ENCODE results near the gene ANKRD23.
A peak's percentile ranks its signal among the peaks of the same experiment; 100 is the strongest.

ANKRD23 gene

GRCh38 chr2:96819876-96820511 lies 23.8 kb downstream of the ANKRD23 start:
- WGBS, 2 donors (ENCODE audit: extremely low coverage in 2 of 2, insufficient read length in 2 of 2, insufficient replicate concordance in 1 of 2), result no CpG with 5 or more reads among the region's 12 CpGs
- Histone ChIP-seq H3K23ac (ENCODE audit: low read depth, low read length, poor library complexity) (no peak overlapping the region), H3K27ac (replicated peaks; ENCODE audit: low read length) (no peak overlapping the region), H4K8ac (ENCODE audit: low read depth, low read length) (no peak overlapping the region), H2AFZ (ENCODE audit: low read length) (no peak overlapping the region), H3K18ac (ENCODE audit: low read length) (no peak overlapping the region), H3K14ac (ENCODE audit: low read length) (no peak overlapping the region), H2BK5ac (ENCODE audit: low read length) (no peak overlapping the region), H2AK5ac (ENCODE audit: low read depth, low read length) (no peak overlapping the region), H3K79me1 (ENCODE audit: low read depth, low read length) (peaks cover 21% of the 10 kb centered on the region), H2BK120ac (ENCODE audit: low read depth, low read length) (no peak overlapping the region), H2BK15ac (ENCODE audit: low read length) (no peak overlapping the region), H3K4me1 (ENCODE audit: control insufficient read depth in 2 of 2, insufficient read depth in 1 of 2, low read depth in 1 of 2, low read length in 2 of 2) (peaks cover 17 to 33% of the 10 kb centered on the region in 2 donors), H3K36me3 (replicated peaks in 1 of 2; ENCODE audit: control insufficient read depth in 2 of 2, insufficient read depth in 2 of 2, low read length in 2 of 2) (peaks cover 21 to 62% of the 10 kb centered on the region in 2 donors), H3K9me3 (replicated peaks in 1 of 2; ENCODE audit: control insufficient read depth in 2 of 2, insufficient read depth in 1 of 2, low read depth in 1 of 2, low read length in 2 of 2) (no peaks in the 10 kb centered on the region), H3K4me3 (ENCODE audit: low read length in 2 of 2) (no peak overlapping the region), H2BK12ac (ENCODE audit: low read length) (no peak overlapping the region), H3K4me2 (ENCODE audit: insufficient read depth, low read length, poor library complexity, severe bottlenecking) (no peak overlapping the region), H3K4ac (ENCODE audit: low read length) (no peak overlapping the region), H4K91ac (ENCODE audit: low read depth, low read length, poor library complexity) (no peak overlapping the region), H3K27me3 (ENCODE audit: control insufficient read depth in 3 of 3, insufficient read depth in 3 of 3, low read depth in 1 of 3, low read length in 3 of 3) (peaks cover 0 to 1% (median 0%) of the 10 kb centered on the region in 3 experiments), H3K9ac (ENCODE audit: low read depth, low read length, poor library complexity) (no peak overlapping the region)
- no peak for DNase-seq (ENCODE audit: low spot score)

GRCh38 chr2:96819128-96819875 lies 24.5 kb downstream of the ANKRD23 start:
- Histone ChIP-seq H3K27ac (replicated peaks; ENCODE audit: low read length) (no peak overlapping the region), H2BK15ac (ENCODE audit: low read length) (no peak overlapping the region), H3K9ac (ENCODE audit: low read depth, low read length, poor library complexity) (no peak overlapping the region), H4K91ac (ENCODE audit: low read depth, low read length, poor library complexity) (no peak overlapping the region), H2BK120ac (ENCODE audit: low read depth, low read length) (no peak overlapping the region), H4K8ac (ENCODE audit: low read depth, low read length) (no peak overlapping the region), H3K9me3 (replicated peaks in 1 of 2; ENCODE audit: control insufficient read depth in 2 of 2, insufficient read depth in 1 of 2, low read depth in 1 of 2, low read length in 2 of 2) (no peaks in the 10 kb centered on the region), H2AFZ (ENCODE audit: low read length) (no peak overlapping the region), H3K23ac (ENCODE audit: low read depth, low read length, poor library complexity) (no peak overlapping the region), H3K79me1 (ENCODE audit: low read depth, low read length) (peaks cover 19% of the 10 kb centered on the region), H3K36me3 (replicated peaks in 1 of 2; ENCODE audit: control insufficient read depth in 2 of 2, insufficient read depth in 2 of 2, low read length in 2 of 2) (peaks cover 16 to 56% of the 10 kb centered on the region in 2 donors), H2AK5ac (ENCODE audit: low read depth, low read length) (no peak overlapping the region), H3K14ac (ENCODE audit: low read length) (no peak overlapping the region), H3K4me1 (ENCODE audit: control insufficient read depth in 2 of 2, insufficient read depth in 1 of 2, low read depth in 1 of 2, low read length in 2 of 2) (peaks cover 17 to 33% of the 10 kb centered on the region in 2 donors), H3K4ac (ENCODE audit: low read length) (no peak overlapping the region), H2BK5ac (ENCODE audit: low read length) (no peak overlapping the region), H2BK12ac (ENCODE audit: low read length) (no peak overlapping the region), H3K27me3 (ENCODE audit: control insufficient read depth in 3 of 3, insufficient read depth in 3 of 3, low read depth in 1 of 3, low read length in 3 of 3) (peaks cover 0 to 1% (median 0%) of the 10 kb centered on the region in 3 experiments), H3K18ac (ENCODE audit: low read length) (no peak overlapping the region), H3K4me2 (ENCODE audit: insufficient read depth, low read length, poor library complexity, severe bottlenecking) (no peak overlapping the region), H3K4me3 (ENCODE audit: low read length in 2 of 2) (no peak overlapping the region)
- no CpG with 5 or more reads among the region's 10 CpGs for WGBS, 2 donors (ENCODE audit: extremely low coverage in 2 of 2, insufficient read length in 2 of 2, insufficient replicate concordance in 1 of 2)
- DNase-seq (ENCODE audit: low spot score), result no peak

GRCh38 chr2:96817882-96818281 lies 25.9 kb downstream of the ANKRD23 start:
- no peak overlapping the region for H2AK5ac ChIP-seq (ENCODE audit: low read depth, low read length)
- no peak overlapping the region for H3K14ac ChIP-seq (ENCODE audit: low read length)
- WGBS, 2 donors (ENCODE audit: extremely low coverage in 2 of 2, insufficient read length in 2 of 2, insufficient replicate concordance in 1 of 2), result no CpG with 5 or more reads among the region's 8 CpGs
- H3K79me1 ChIP-seq (ENCODE audit: low read depth, low read length), result peaks cover 15% of the 10 kb centered on the region
- H3K9me3 ChIP-seq (replicated peaks in 1 of 2; ENCODE audit: control insufficient read depth in 2 of 2, insufficient read depth in 1 of 2, low read depth in 1 of 2, low read length in 2 of 2), result no peaks in the 10 kb centered on the region
- H3K23ac ChIP-seq (ENCODE audit: low read depth, low read length, poor library complexity), result peak overlapping the region; percentile 8
- peak overlapping the region in 1 of 2 donors; percentile 93 for H3K4me3 ChIP-seq (ENCODE audit: low read length in 2 of 2)
- H3K4me1 ChIP-seq (ENCODE audit: control insufficient read depth in 2 of 2, insufficient read depth in 1 of 2, low read depth in 1 of 2, low read length in 2 of 2), result peaks cover 17 to 33% of the 10 kb centered on the region in 2 donors
- H2BK12ac ChIP-seq (ENCODE audit: low read length), result no peak overlapping the region
- H2BK15ac ChIP-seq (ENCODE audit: low read length), result no peak overlapping the region
- no peak overlapping the region for H3K4ac ChIP-seq (ENCODE audit: low read length)
- H4K8ac ChIP-seq (ENCODE audit: low read depth, low read length), result no peak overlapping the region
- DNase-seq (ENCODE audit: low spot score), result no peak
- H3K9ac ChIP-seq (ENCODE audit: low read depth, low read length, poor library complexity), result no peak overlapping the region
- H3K36me3 ChIP-seq (replicated peaks in 1 of 2; ENCODE audit: control insufficient read depth in 2 of 2, insufficient read depth in 2 of 2, low read length in 2 of 2), result peaks cover 14 to 43% of the 10 kb centered on the region in 2 donors
- no peak overlapping the region for H3K27ac ChIP-seq (replicated peaks; ENCODE audit: low read length)
- H3K4me2 ChIP-seq (ENCODE audit: insufficient read depth, low read length, poor library complexity, severe bottlenecking), result peak overlapping the region; percentile 84
- H4K91ac ChIP-seq (ENCODE audit: low read depth, low read length, poor library complexity), result no peak overlapping the region
- no peak overlapping the region for H2BK5ac ChIP-seq (ENCODE audit: low read length)
- no peak overlapping the region for H2BK120ac ChIP-seq (ENCODE audit: low read depth, low read length)
- H3K18ac ChIP-seq (ENCODE audit: low read length), result no peak overlapping the region
- no peak overlapping the region for H2AFZ ChIP-seq (ENCODE audit: low read length)
- H3K27me3 ChIP-seq (ENCODE audit: control insufficient read depth in 3 of 3, insufficient read depth in 3 of 3, low read depth in 1 of 3, low read length in 3 of 3), result peaks cover 0 to 1% (median 0%) of the 10 kb centered on the region in 3 experiments

Measured in neuronal stem cell (in vitro differentiated cells).